HG02938 (cell line): ENCODE results near the gene RAB7A.
"Not testable (repeated sequence)": the region's sequence is repeated elsewhere in the genome, so short reads cannot be mapped to it uniquely, and the experiment has no call there.

Experiments used
- ATAC-seq: cut with Tn5 transposase; IDR thresholded peaks from one replicate; pipeline ENCODE4 v1.9.1; 2021; ENCODE audit warnings: mild to moderate bottlenecking, moderate library complexity; ENCODE audit not compliant: unreplicated experiment

Gene RAB7A

DNA sequence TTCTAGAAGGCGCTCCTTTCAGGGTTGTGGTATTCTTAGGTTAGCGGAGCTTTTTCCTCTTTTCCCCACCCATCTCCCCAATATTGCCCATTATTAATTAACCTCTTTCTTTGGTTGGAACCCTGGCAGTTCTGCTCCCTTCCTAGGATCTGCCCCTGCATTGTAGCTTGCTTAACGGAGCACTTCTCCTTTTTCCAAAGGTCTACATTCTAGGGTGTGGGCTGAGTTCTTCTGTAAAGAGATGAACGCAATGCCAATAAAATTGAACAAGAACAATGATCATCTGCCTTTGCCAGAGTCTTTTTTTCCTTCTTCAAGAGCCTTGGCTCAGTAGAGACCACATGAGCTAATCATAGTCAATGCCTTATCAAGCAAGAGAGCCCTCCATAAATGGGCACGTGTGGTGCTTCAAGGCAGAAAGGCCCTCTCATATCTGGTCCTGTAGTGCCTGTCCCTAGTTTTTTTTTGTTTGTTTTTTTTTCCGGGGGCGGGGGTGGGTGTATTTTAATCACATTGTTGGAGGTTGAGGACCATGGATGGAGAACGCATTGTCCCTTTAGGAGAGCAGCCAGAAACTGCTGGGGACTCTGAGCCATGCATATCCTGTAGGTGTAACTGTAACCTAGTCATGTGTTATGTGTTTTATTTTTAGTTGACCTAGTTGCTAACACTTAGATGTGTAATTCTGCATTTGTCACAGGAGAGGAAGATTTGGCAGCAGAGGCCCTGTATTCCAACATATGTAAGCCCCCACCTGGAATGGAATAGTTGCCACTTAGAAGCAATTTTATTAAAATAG, 88.7 kb downstream of the RAB7A start:
- no peak for ATAC-seq

DNA sequence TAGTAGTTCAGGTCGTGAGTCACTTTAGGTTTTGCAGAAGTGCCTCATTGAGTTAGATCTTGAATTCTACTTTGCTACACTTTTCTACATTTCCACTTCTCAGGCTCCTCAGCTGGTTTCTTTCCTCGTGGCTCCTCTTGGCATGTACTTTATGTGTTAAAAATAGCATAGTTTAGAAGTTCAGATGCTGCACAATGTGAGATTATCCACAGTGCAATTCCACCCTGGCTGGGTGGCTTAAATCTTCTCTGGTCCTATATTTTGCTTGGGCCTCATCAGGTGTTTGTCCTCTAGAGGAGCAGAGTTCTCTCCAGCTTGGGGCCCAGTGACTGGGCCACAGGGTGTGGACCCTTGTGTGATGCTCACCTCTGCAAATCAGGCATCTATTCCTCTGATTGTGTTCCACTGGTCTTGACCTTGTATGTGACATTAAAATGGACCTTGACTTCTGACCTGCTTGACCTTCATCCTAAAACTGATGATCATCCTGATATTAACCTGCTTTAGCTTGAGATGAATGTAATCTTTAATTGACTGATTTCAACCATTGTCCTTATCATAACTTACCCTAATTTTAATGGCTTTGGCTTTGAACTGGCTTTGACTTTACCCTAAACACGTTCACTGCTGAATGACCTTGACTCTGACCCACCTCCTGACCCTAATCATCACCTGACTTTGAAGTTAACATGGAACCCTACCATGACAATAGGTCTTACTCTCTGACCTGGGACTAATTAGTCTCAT, 89.5 kb downstream of the RAB7A start:
- ATAC-seq, result no peak

- no peak for ATAC-seq
Observed at GRCh38 chr3:128818186-128818787, 92.3 kb downstream of the RAB7A start.

DNA sequence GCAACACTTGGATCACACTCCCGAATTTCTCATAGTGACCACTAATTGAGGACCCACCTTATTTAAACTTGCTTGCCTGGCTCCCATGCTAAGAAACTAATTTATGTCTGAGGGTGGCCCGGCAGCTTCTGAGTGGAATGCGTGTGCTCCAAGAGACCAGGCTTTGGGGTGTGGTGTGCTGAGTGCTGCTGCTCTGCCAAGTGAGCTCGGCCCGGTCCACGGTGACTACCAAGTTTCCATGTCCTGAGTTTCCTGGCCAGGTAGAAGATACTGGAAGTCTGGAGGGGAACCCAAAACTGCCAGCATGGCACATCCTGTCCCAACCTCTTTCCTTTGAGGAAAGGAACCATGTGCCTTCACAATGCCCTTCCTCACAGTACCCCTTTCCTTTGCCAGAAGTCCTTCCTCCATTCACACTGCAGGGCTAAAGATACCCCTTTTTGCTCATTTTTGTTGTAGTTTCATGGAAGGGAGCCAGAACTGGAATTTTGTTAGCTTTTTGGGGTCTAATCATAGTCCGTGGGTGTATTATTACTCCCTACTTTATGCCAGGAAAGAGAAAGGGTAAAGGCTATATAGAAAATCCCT, 94.4 kb downstream of the RAB7A start:
- no peak for ATAC-seq

DNA sequence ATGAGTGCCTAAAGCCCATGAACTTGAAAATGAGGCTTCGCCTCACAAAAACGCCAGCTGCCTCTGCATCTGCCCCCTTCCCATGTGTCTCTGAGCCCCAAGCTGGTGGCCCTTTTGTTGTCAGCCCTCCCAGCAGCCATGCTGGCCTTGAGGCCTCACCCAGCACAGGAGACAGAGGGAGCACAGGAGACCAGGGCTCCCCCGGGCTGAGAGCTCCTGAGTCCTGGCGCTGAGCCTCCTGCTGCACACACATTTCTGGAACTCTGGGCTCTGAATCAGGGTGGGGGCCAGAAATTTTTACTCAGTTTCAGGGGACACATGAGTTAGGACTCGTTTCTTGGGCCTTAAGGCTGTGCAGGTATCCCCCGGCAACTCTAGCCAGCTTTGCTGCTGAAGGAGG, 97.0 kb downstream of the RAB7A start:
- ATAC-seq, result no peak

- no peak for ATAC-seq
Observed at GRCh38 chr3:128823631-128824030, 97.6 kb downstream of the RAB7A start.

- ATAC-seq, result no peak
Observed at GRCh38 chr3:128824132-128824850, 98.3 kb downstream of the RAB7A start.

DNA sequence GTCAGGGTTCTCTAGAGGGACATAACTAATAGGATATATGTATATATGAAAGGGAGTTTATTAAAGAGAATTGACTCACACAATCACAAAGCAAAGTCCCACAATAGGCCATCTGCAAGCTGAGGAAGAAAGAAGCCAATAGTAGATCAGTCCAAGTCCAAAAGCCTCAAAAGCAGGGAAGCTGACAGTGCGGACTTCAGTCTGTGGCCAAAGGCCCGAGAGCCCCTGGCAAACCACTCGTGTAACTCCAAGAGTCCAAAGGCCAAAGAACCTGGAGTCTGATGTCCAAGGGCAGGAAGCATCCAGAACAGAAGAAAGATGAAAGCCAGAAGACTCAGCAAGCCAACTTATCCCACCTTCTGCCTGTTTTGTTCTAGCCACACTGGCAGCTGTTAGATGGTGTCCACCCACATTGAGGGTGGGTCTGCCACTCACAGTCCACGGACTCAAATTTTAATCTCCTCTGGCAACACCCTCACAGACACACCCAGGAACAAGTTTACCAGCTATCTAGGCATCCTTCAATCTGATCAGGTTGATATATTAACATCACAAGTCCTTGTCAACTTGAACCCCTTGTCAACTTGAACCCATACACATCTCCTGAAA, 99.2 kb downstream of the RAB7A start:
- no peak for ATAC-seq

DNA sequence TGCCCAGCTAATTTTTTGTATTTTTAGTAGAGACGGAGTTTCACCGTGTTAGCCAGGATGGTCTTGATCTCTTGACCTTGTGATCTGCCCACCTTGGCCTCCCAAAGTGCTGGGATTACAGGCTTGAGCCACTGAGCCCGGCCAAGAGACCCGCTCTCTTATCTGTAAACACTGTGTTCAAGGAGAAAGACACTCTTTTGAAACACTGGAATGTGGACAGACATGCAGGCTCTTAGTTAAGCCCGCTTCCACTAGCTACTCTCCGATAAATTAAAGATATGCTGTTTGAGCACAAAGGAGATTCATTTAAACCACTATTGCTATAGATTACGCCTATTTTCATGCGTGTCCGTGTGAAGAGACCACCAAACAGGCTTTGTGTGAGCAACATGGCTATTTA, 103.1 kb downstream of the RAB7A start:
- not testable (repeated sequence) for ATAC-seq

GRCh38 chr3:128829925-128830625, 104.1 kb downstream of the RAB7A start:
- ATAC-seq, result not testable (repeated sequence)

DNA sequence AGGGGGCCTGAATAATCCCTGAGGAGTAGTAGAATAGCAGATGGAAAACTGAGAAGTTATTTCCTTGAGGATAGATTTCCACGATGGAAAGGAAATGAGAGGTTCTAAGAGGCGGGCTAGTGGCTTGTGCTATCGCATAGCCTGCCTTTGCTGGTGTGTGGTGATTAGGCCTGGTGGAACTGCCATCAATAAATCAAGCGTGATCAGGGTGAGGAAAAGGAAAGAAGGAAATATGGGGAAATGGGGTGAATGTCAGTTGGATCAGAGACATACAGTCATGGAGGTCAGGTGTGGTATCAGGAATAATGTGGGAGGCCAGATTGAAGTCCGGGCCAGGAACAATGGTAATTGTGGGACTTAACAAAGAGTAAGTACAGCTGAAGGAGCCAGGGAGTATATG, 104.8 kb downstream of the RAB7A start:
- ATAC-seq, result not testable (repeated sequence)

DNA sequence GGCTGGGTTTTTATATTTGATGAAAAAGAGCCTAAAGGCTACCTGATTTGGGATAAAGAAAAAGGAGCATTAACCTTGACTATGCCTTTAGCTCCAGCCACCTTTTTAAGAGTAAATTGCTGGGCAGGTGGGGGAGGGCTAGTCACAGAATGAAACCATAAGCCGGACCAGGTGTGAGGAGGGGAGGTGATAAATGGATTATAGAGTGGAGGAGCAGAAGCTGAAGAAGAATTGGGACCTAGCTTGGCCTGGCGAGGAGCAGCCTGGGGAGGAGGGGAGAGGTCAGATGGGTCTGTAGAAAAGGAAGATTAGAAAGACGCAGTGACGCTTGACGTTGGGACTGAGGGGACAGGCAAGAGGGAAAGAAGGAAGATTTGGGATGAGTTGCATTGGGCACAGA, 107.0 kb downstream of the RAB7A start:
- not testable (repeated sequence) for ATAC-seq

GRCh38 chr3:128835096-128835495, 109.1 kb downstream of the RAB7A start:
- ATAC-seq, result no peak

GRCh38 chr3:128841926-128842920, 116.2 kb downstream of the RAB7A start:
- ATAC-seq, result no peak

DNA sequence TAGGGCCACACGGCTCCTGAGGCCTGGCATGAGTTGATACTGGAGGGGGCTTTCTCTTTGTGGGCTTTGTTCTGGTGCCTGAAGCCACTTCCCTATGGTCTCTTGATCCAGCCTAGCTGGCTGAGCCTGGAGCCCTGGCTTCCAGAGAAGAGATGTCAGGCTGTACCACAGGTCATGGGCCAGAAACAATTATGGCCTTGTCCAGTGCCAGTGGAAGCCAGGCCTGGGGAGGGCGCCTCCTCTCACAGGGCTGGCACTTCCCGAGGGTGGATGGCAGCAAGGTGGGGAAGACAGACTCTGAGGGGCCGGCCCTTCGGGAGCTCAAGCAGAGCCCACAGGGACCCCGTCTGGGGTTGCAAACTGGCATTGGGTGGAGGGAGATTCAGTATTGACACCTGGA, 118.5 kb downstream of the RAB7A start:
- ATAC-seq, result no peak

GRCh38 chr3:128845119-128845777, 119.3 kb downstream of the RAB7A start:
- ATAC-seq, result no peak

DNA sequence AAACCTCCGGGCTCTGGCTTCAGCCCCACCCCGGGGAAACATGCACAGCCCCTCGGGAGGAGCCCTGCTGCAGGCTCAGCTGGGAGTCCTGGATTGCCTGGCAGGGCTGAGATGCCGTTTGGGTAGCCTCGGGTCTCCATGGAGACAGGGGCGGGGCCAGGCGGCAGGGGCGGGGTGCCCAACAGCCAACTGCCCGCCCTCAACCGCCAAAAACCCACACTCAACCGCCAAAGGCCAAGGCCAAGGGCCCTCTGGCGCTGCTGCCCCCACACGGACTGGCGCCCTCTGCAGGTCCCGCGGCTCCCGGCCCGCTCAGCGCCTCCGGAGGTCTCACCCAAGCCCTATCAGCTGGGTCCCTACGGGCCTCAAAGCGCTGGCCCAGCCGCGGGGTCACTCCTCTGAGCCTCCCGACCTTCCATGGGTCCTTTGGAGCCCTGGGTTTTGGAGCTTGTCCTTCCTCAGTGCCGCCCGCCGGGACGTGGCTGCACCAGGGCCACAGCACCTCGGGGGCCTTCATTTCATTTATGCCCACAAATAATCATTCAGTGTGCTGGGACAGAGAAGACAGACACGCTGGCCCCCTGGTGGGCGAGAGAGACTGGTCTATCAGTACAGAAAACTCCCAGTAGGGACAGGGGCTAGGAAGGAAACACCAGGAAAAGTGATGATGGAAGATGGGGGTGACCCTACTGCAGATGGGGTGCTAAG, 119.9 kb downstream of the RAB7A start:
- ATAC-seq, result peak; percentile 60
